NCI-H774 (cell line): ENCODE results near the gene THAP3.
"Not testable (repeated sequence)": the region's sequence is repeated elsewhere in the genome, so short reads cannot be mapped to it uniquely, and the experiment has no call there.

Experiments
- DNase-seq: peaks from one replicate; lab custom pipeline; 2025; lab: John Stamatoyannopoulos, UW

Gene THAP3

DNA sequence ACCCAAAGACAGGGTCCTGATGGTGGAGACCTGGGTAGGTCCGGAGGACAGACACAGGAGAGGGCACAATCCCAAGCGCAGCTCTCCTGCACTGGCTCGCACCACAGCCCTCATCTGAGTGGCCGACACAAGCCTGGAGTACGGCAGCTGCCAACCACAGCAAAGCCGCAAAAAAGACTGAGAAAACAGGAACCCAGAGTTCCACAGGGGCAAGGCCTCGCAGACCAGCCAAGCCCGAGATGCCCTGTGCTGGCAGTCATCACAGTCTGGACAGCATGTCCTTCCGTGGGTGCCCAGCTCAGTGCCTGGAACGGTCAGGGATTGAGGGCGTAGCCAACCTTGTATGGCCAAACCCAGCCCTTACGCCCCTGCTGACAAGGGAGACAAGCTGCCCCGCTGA, 33.4 kb upstream of the THAP3 start:
- no peak for DNase-seq

DNA sequence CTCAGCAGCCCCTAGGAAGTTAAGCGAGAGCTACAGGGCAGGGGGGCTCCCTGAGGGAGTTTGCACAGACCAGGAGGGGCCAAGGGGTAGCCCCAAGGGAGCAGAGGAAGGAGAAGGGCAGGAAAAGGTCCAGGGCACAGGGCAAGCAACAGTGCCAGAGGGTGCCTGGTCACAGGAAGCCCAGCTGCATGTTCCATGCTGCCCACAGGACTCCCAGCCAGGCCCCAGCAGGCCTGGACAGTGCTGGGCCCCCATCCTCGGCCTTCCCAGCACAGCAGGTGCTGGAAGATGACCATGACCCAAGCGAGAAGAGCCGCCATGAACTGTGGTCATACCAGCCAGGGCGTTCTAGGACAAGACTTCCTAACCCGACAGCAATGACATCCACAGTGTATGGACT, 33.0 kb upstream of the THAP3 start:
- DNase-seq, result no peak

DNA sequence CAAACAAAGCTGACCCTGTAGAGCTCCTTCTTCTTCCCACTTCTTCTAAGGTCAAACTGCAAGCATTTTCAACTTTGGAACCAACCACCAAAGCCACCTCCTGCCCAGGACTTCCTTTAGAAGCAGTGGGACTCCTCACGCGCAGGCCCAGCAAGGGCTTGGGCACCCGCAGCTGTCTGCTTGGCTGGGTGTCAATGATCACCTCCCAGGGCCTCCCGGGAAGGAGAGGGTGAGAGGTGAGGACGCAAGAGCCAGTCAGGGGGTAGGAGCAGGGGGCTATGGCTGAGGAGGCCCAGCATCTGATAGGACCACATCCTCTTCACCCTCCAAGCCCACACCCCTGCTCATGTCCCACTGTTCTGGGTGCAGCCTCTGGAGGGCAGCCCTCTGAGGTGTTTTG, 32.2 kb upstream of the THAP3 start:
- no peak for DNase-seq

DNA sequence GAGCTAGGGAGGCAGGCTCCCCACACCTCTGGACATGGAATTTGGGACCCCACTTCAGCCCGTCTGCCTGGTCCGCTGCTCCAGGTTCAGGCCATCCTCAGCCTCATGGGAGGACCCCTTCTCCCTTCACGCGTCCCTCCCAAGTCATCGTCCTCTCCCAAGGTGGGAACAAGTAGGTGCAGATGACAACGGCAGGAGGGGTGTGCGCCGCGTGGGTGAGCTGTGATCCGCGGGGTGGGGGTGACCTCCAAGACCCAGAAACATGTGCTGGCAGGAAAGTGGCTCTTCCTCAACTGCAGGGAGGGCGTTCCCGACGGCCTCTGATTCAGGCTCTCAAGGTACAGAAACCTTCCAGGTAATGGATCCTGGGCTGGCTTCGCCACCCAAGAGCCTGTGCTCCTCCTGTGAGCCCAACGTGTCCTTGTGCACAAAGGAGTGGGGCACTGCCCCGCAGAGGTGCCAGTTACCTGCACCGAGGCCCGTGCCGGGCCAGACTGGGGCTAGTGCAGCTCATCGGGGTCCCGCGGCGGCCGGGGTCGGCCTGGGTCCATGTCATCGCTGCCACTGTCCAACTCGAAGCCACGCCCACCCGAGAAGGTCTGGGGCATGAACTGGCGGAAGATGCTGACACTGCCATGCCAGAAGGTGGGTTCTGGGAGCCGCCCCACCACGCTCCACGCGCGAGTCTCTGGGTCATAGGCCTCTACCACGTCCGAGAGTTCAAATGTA, 31.6 kb upstream of the THAP3 start:
- no peak for DNase-seq

DNA sequence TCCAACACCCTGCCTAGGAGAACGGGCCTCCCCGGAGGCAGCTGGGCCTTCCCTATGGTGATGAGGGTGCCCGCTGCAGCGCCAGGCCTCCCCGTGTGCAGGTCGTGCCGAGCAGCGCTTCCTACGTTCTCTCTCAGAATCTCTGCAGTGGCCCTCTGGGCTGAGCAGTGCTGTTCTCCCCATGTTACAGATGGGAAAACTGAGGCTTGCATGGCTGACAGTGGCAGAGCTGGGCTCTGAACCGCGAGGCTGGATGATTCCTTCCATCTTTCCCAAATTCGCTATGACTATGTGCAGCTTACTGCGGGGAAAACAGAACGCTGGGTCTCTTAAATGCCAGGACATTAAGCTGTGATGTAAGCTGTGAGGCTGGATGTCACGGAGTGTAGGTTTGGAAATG, 30.9 kb upstream of the THAP3 start:
- DNase-seq, result no peak

DNA sequence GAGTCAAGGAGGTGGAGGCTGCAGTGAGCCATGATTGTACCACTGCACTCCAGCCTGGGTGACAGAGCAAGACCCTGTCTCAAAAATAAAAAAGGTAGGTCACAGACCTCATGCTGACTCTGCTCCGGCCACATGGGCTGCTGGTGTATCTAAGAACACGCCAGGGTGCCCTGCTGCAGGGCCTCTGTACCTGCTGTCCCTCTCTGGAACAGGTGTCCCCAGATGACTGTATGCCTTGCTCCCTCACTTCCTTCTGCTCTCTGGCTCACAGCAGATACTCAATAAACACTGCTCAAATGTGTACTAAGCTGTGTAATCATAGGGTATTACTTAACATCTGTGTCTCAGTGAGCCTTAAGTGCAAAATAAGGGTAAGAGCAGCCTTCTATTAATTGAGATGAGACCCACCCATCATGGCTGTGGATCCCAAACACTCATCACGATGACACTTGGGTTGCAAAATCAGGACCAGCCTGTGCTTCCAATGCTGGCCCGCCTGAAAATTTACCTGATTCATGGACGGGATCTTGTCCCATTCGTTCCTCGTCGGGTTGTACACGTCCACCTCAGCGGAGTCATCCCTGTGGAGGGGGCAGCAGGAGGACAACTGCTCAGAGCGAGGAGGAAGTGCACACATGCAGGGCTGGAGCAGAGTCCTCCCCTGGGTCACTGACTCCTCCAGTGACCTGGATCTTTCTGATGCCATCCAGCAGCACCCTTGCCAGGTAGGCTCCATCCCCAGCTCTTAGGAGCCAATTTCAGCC, 29.5 kb upstream of the THAP3 start:
- DNase-seq, result no peak

DNA sequence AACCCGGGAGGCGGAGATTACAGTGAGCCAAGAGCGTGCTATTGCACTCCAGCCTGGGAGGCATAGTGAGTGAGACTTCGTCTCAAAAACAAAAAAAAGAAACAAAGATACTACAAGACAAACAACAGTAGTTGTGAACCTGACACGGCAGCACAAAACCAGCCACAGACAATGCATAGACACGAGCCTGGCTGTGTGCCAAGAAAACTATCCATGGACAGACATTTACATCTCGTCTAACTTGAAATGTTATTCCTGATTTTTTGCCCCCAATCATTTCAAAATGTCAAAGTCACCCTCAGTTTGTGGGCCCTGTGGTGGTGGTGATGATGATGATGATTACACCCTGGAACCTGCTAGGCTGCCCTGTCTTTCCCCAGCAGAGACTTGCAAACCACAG, 28.3 kb upstream of the THAP3 start:
- no peak for DNase-seq

DNA sequence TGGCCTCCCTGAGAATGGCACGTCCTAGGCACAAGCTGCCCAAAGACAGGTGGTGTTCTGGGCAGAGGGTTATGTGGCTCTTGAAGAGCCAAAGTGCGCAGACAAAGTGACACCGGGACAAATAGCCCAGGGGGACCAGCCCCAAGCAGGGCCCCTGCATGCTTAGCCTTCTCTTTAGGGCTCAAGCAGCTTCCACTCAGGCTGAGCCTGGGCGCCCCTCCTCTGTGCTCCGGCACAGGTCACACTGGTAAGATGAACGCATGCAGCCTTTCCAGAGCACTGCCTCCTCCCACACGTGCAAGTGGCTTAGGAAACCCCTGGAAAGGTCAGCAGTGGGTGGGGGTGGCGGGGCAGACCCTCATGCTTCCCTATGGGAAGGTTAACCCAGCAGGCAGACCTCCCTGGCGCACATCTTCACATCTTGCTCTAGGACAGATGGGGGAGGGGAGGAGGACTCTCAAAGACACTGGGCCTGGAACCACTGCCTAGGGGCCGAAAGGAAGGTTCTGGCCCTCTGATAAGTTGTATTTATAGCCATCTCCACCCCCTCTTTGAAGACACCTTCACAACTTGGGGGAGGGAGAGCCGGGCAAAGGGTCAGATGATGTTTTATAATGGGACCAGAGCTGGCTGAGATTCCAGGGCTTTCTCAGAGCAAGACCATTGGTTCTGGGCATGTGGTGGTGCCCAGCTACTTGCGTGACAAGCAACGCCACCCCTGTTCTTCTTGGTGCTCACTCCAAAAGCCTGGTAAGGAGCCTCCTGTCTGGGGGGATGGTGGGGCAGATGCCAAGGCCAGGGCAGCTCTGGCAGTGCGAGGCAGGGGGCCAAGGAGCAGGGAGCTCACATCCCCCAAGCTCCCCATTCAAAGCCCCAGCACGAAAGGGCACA, 27.5 kb upstream of the THAP3 start:
- no peak for DNase-seq

DNA sequence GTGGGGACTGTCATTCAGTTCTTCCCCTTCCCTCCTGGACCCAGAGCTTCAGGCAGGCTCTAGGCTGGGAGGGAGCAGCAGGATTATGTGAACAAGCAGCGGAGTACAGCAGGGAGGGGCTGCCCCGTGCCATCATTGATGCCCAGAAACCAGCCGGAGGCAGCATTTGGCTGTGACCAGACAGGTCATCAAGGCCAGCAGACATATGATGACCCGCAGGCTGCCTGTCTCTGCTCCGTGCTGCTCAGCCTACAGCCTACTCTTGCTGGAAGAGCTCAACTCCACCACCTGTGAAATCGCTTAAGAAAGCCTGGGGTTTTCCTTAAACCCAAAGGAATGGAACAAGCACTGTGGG, 26.9 kb upstream of the THAP3 start:
- no peak for DNase-seq

DNA sequence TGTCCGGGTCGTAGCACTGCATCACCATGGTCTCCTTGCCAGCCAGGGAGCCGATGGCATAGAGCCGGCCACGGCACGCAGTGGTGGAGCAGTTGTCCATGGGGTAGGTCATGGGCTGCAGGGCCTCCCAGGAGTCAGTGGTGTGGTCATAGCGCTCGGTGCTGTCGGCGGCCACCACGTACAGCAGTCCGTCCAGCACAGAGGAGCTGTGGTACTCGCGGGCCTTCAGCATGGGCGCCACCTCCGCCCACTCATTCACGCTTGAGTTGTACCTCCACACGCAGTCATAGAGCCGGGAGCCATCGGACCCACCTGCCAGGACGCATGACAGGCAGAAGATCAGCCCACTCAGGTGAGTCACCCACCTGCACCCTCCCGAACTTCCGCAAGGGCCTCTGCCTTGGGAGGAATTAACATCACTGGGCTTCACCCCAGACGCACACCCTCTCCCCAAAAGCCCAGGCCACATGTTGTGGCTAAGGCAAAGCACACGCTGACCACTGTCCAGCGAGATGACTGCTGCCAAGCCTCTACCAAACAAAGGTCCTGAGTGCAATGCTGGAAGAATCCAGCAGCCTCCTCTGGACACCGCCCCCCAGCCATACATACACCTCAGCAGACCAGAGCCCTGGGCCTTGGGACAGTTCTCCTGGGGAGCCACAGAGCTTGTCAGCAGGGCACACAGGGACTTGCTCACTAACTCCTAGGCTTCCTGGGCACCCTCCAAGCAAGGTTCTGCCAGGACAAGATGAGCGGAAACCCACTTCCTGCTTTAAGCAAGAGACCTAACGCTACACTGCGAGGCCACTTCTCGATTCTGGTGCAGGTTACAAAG, 25.3 kb upstream of the THAP3 start:
- DNase-seq, result no peak

DNA sequence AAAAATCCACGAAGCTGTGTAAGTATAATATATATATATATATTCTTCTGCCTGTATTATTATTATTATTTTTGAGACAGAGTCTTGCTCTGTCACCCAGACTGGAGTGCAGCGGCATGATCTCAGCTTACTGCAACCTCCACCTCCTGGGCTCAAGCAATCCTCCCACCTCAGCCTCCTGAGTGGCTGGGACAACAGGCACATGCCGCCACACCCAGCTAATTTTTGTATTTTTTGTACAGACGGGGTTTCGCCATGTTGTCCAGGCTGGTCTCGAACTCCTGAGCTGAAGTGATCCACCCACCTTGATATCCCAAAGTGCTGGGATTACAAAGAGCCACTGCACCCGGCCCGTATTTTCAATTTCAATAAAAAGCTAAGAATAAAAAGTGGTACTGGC, 24.7 kb upstream of the THAP3 start:
- DNase-seq, result not testable (repeated sequence)

DNA sequence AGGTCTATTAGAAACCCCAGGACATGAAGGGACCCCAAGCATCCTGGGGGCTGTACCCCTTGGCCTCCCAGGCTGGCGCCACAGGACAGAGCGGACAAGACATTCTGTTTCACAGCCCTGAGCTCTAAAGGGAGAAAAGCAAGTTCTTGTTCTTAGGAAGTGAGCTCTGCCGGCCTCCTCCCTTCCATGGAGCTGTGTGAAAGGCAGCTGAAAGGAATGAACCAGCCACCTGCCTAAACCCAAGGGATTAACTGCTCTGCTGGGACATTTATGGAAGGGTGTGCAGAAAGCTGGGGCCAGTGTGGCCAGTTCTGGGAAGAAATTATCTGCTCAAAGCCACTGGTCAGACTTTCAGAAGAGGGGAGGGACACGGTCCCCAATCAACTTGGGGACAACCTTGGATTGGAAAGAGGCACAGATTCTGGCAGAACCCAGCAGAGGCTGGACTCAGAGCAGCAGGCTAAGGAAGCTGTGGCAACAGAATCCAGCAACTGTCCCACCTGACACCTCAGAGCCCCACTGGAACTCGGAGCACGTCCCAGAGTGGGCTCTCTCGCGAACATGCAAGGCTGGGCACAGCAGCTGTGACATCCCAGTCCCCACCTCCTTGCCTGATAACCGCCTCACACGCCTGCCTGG, 24.1 kb upstream of the THAP3 start:
- no peak for DNase-seq

DNA sequence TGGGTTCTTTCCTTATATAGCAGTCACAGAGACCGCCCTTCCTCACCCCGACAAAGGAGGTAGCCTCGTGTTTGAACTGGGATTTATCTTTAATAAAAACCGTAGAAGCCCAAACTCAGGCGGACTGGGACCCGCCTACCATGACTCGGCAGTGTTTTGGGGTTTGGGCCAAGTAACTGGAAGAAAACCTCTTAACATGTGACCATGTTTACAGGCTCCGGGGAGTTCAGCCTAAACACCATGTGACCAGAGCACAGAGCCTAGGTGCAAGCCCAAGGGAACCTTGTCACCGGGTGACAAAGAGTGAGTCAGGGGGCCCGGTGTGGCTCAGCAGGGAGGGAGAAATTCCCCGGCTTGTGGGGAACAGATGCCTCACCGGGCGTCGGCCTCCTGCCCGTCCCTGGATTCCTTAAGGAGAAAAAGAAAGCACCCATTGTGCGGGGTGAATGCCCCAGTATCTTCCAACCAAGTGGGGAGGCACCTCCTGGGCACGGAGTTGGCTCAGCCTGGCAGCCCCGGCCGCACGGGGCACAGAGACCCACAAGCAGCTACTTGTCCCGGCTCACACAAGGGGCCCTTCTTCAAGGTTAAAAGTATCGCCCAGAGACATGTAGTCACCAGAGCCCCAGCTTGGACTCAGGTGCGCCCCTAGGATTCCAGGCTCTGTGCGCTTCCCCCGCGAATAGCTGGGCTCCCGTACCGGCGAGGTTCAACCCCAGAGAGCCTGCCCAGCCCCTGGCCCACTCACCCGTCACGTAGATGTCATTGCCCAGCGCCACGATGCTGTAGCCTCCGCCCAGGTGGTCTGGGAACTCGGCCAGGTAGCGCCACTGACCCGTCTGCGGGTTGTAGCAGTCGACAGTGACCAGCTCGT, 23.4 kb upstream of the THAP3 start:
- no peak for DNase-seq

DNA sequence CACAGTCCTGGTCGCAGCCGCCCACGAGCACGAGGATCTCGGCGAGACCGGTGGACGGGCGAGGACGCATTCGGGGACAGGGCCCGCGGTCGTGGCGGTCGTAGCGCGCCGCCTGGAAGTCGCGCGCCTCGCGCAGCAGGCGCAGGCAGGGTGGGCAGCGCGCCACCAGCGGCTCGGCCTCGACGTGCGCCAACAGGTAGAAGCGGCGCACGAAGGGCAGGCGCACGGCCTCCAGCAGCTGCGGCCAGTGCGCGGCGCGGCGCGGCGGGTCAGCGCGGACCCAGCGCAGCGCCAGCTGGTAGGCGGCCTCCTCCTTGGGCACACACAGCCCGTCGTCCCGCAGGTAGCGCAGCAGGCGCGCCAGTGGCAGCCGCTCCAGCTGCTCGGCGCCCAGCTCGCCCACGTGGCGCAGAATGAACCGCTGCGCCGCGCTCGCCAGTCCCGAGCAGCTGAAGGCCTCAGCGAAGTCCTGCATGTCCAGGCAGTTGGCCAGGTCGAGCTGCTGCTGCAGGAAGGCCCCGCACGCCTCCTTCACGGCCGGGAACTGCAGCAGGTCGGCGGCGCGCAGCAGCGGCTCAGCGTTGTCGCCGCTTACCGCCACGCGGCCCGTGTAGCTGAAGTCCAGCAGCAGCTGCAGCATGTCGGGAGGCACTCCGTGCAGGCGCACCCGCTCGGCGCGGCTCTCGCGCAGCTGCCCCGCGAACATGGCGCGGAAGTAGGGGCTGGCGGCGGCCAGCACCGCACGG, 22.6 kb upstream of the THAP3 start:
- DNase-seq, result no peak

DNA sequence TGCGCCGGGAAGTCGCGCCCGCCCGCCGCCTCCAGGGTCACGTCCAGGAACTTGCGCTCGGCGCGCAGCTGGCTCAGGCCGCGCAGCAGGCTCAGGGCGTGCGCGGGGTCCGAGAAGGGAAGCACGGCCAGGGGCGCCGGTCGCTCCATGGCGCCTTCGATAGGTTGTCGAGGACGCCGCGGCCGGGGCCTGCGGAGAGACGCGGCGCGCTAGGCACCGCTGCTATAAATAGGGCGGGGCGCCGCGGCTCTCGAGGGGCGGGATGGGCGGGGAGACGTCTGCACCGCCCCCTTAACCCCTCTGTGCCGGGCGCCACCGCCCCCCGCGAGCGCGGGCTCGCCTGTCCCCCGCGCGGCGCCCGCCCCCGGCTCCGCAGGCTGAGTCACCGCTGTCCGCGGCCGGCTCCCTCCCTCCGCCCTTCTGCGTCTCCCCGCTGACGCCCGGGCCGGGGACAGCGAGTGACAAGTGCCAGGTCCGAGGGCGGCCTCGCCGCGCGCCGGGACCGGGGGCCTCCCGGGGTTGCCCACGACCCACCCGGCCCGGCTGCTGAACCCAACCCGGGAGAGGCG, 21.9 kb upstream of the THAP3 start, which contains the start of gene KLHL21:
Gene KLHL21 (minus strand): TSS at position 201 of the 569 bp plus-strand sequence. CDS start 52 bp downstream, at position 149.
- DNase-seq, result peak; percentile 8

DNA sequence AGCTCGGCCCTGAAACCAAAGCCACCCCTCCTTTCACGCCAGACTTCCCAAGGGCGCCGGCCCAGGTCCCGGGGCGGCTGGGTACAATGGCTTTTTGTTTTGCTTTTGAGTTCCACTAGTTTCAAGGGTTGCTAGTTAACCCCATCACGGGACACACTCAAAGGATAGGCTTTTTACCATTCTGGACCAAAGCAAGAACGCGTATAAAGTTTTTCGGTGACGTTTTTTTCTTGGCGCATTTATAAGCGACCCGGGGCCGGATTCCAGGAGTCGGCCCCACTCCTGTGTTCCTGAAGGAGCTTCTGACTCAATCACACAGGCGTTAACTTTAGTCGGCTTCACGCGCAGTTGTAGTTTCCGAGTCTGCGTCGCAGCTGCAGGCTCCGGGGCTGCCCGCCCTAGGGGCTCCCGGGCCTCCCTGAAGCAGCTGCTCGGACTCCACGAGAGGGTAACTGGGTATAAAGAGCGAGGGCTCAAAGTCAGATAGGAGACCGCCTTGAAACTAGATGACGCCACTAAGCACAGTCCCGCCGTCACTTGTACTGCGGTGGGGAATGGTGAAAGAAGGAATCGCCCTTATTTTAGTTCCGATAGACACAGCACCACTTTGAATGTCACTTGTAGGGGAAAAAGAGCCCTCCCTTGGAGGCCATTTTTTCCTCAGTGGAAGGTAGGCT, 21.3 kb upstream of the THAP3 start:
- DNase-seq, result no peak

DNA sequence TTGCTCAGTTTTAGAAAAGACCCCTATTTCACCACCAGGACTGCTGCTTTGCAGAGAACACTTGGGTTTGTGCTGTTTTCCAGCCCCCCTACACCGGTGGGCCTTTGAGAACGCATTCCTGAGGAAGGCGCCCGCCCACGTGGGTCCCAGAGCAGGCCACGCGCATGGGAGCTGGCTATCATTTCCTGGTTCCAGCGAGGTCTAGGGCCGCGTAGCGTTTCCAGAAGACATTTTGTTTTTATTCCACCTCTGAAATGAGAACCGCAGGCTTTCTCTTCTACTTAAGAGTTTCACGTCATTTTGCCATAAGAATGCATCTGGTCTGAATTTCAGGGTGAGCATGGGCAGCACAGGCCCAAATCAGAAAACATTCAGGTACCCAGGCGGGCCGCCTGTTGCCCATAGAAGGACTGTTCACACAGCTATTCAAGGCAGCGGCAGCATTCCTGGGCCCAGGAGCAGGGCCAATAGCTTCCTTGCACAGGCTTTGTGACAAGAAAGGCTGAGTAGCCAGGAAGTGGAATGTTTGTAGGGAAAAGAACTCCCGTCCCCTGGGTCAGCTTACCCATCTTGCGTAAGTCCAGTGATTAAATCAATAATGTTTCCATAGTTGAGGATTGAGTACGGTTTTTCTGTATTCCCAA, 20.6 kb upstream of the THAP3 start:
- no peak for DNase-seq
